Loucy (cell line): Measurements from ENCODE around the gene ZDHHC7.

Experiments
- H2AFZ ChIP-seq: fragments of 200-600 bp; sonication (generic); 2 replicates; pipeline ENCODE4 v1.6.0; 2016; ENCODE audit warnings: antibody characterized with exemption, mild to moderate bottlenecking, low read length, moderate library complexity
- H3F3A ChIP-seq: fragments of 200-600 bp; 2 replicates; pipeline ENCODE4 v1.6.0; 2016; ENCODE audit warnings: antibody characterized with exemption, low read depth, mild to moderate bottlenecking
- H3K27me3 ChIP-seq: fragments of 200-600 bp; sonication (generic); 2 replicates; pipeline ENCODE4 v1.6.1; 2014; ENCODE audit warnings: low read length, mild to moderate bottlenecking; ENCODE audit not compliant: insufficient read depth, poor library complexity, severe bottlenecking
- H3K36me3 ChIP-seq: fragments of 200-600 bp; sonication (generic); 2 replicates; pipeline ENCODE4 v1.6.1; 2016; ENCODE audit warnings: low read length; ENCODE audit not compliant: insufficient read depth
- H3K4me1 ChIP-seq: fragments of 200-600 bp; sonication (generic); 2 replicates; pipeline ENCODE4 v1.5.1; 2014; ENCODE audit warnings: low read length, mild to moderate bottlenecking; ENCODE audit not compliant: insufficient read depth, poor library complexity, severe bottlenecking
- H3K4me2 ChIP-seq: fragments of 200-600 bp; sonication (generic); 2 replicates; pipeline ENCODE4 v1.6.0; 2014; ENCODE audit warnings: antibody characterized with exemption, low read length, low read depth, mild to moderate bottlenecking; ENCODE audit not compliant: poor library complexity, severe bottlenecking
- H3K4me3 ChIP-seq: fragments of 200-600 bp; sonication (generic); 2 replicates; pipeline ENCODE4 v1.5.1; 2014; ENCODE audit warnings: low read length, mild to moderate bottlenecking, mixed read lengths; ENCODE audit not compliant: poor library complexity, severe bottlenecking
- H3K79me2 ChIP-seq: fragments of 200-600 bp; sonication (generic); 2 replicates; pipeline ENCODE4 v1.6.1; 2014; ENCODE audit warnings: low read length; ENCODE audit not compliant: insufficient read depth
- H3K9ac ChIP-seq: fragments of 200-600 bp; sonication (generic); 2 replicates; pipeline ENCODE4 v1.6.0; 2014; ENCODE audit warnings: mild to moderate bottlenecking, low read depth, low read length, moderate library complexity; ENCODE audit not compliant: poor library complexity, severe bottlenecking
- H3K9me2 ChIP-seq: fragments of 200-600 bp; sonication (generic); replicated peaks from 2 replicates; pipeline ENCODE4 v1.6.1; 2016; ENCODE audit warnings: low read depth, low read length, mixed read lengths
- H3K9me3 ChIP-seq: fragments of 200-600 bp; sonication (generic); 2 replicates; pipeline ENCODE4 v1.6.1; 2014; ENCODE audit warnings: mild to moderate bottlenecking, antibody characterized with exemption, low read length, low read depth; ENCODE audit not compliant: insufficient read depth
- H4K20me1 ChIP-seq: fragments of 200-600 bp; sonication (generic); 2 replicates; pipeline ENCODE4 v1.6.0; 2014; ENCODE audit warnings: antibody characterized with exemption, low read length, mild to moderate bottlenecking; ENCODE audit not compliant: insufficient read depth, poor library complexity, severe bottlenecking
- CTCF ChIP-seq: fragments of 200-600 bp; sonication (generic); conservative IDR thresholded peaks from 2 replicates; pipeline ENCODE4 v1.5.1; 2014; ENCODE audit warnings: mild to moderate bottlenecking, antibody characterized with exemption, low read length
- EZH2phosphoT487 ChIP-seq: fragments of 200-600 bp; IDR thresholded peaks from 2 replicates; pipeline ENCODE4 v1.6.1; 2018; ENCODE audit warnings: antibody characterized with exemption, mild to moderate bottlenecking, moderate library complexity, borderline replicate concordance

Gene ZDHHC7

GRCh38 chr16:84926462-84926861, 84.9 kb downstream of the ZDHHC7 start:
- Histone ChIP-seq H3K9me2 (no peaks in the 10 kb centered on the region), H3K9me3 (no peaks in the 10 kb centered on the region), H3K9ac (no peak overlapping the region), H3K27me3 (no peaks in the 10 kb centered on the region), H3K36me3 (no peaks in the 10 kb centered on the region), H3F3A (no peaks in the 10 kb centered on the region), H3K4me1 (no peaks in the 10 kb centered on the region), H2AFZ (no peak overlapping the region), H4K20me1 (no peaks in the 10 kb centered on the region), H3K4me2 (no peak overlapping the region), H3K4me3 (no peak overlapping the region), H3K79me2 (no peaks in the 10 kb centered on the region)
- no peak for TF ChIP-seq EZH2phosphoT487
- TF ChIP-seq CTCF, result no peak

- Histone ChIP-seq H3K27me3 (no peaks in the 10 kb centered on the region), H3K4me3 (no peak overlapping the region), H3K9ac (no peak overlapping the region), H3K4me2 (no peak overlapping the region), H3K4me1 (no peaks in the 10 kb centered on the region), H3K79me2 (no peaks in the 10 kb centered on the region), H2AFZ (no peak overlapping the region), H3K9me2 (no peaks in the 10 kb centered on the region), H3K9me3 (no peaks in the 10 kb centered on the region), H4K20me1 (no peaks in the 10 kb centered on the region), H3F3A (no peaks in the 10 kb centered on the region), H3K36me3 (no peaks in the 10 kb centered on the region)
- TF ChIP-seq EZH2phosphoT487, result no peak
- no peak for TF ChIP-seq CTCF
Observed at GRCh38 chr16:84925773-84926372, 85.5 kb downstream of the ZDHHC7 start.

- H2AFZ ChIP-seq, result no peak overlapping the region
- no peaks in the 10 kb centered on the region for H3K9me3 ChIP-seq
- no peaks in the 10 kb centered on the region for H3K27me3 ChIP-seq
Observed at GRCh38 chr16:84925092-84925772, 86.1 kb downstream of the ZDHHC7 start.

More at GRCh38 chr16:84925092-84925772, 86.1 kb downstream of the ZDHHC7 start:
- H3K4me1 ChIP-seq, result no peaks in the 10 kb centered on the region
- TF ChIP-seq EZH2phosphoT487, result no peak
- TF ChIP-seq CTCF, result peak; percentile 94
- H4K20me1 ChIP-seq, result no peaks in the 10 kb centered on the region
- H3K4me2 ChIP-seq, result no peak overlapping the region
- H3K4me3 ChIP-seq, result no peak overlapping the region
- H3K9ac ChIP-seq, result no peak overlapping the region
- no peaks in the 10 kb centered on the region for H3K79me2 ChIP-seq
- H3K9me2 ChIP-seq, result no peaks in the 10 kb centered on the region
- no peaks in the 10 kb centered on the region for H3F3A ChIP-seq
- no peaks in the 10 kb centered on the region for H3K36me3 ChIP-seq
